ENCODE measurements around the gene ETFBKMT. TPM values are rescaled to one million over a fixed set of nuclear protein-coding genes. Genes with fewer than 3 reads are reported as not detected.
A peak's percentile ranks its signal among the peaks of the same experiment; 100 is the strongest.
"Not testable (repeated sequence)": the region's sequence is repeated elsewhere in the genome, so short reads cannot be mapped to it uniquely, and the experiment has no call there.

The ETFBKMT gene
- total RNA-seq, 1 experiment from 2014 or later = 1.6 TPM

- Mint-ChIP-seq H3K36me3 (ENCODE audit: insufficient read depth, unreplicated experiment) (peaks cover 13% of the 10 kb centered on the region), H3K4me3 (ENCODE audit: unreplicated experiment) (no peak overlapping the region), H3K27me3 (ENCODE audit: insufficient read depth, unreplicated experiment) (no peaks in the 10 kb centered on the region), H3K9me3 (ENCODE audit: unreplicated experiment) (peaks cover 33% of the 10 kb centered on the region), H3K27ac (ENCODE audit: unreplicated experiment) (no peak overlapping the region), H3K4me1 (ENCODE audit: low read depth, unreplicated experiment) (peaks cover 14% of the 10 kb centered on the region)
- peak; percentile 78 to 94 for TF ChIP-seq CTCF (IDR thresholded peaks at IDR 0.05; ENCODE audit: insufficient read depth in 1 of 2, low read depth in 1 of 2, low read length in 1 of 2, severe bottlenecking in 1 of 2, unreplicated experiment in 1 of 2)
- H3K4me3 ChIP-seq (ENCODE audit: low read depth, low read length) = no peak overlapping the region
- intact Hi-C loops (cut with micrococcal nuclease; ENCODE audit: unreplicated experiment) = loop anchor here (1.0 to 5.0 kb wide), 8 partner anchors 47 to 990 kb away; partner anchors contain the start of genes AMN1, BICD1 and RESF1
- ChIA-PET POLR2A (no interaction called here), CTCF (interaction anchor here (0.6 to 1.4 kb wide), 5 partner anchors 23 to 630 kb away, joined by 3 to 6 read pairs (median 3); partner anchors contain the start of gene ETFBKMT)
- no peaks in the 10 kb centered on the region for H3K36me3 ChIP-seq (ENCODE audit: control insufficient read depth, insufficient read depth, low read length)
- peak; percentile 85 to 86 for DNase-seq
- peaks cover 18% of the 10 kb centered on the region; the same call in 1 of the 2 replicates for H3K9me3 ChIP-seq
- no peaks in the 10 kb centered on the region; the same call in 1 of the 2 replicates for H3K4me1 ChIP-seq
- no TSS peak for BruUV-seq (replicated peaks)
- no peaks in the 10 kb centered on the region for H3K27me3 ChIP-seq (replicated peaks; ENCODE audit: control insufficient read depth, insufficient read depth, low read length)
Measured at GRCh38 chr12:31682136-31682962, 22.9 kb downstream of the ETFBKMT start.

- H3K36me3 ChIP-seq (ENCODE audit: control insufficient read depth, insufficient read depth, low read length) = no peaks in the 10 kb centered on the region
- H3K4me1 ChIP-seq = no peaks in the 10 kb centered on the region
- peaks cover 6% of the 10 kb centered on the region for H3K4me1 Mint-ChIP-seq (ENCODE audit: low read depth, unreplicated experiment)
- TF ChIP-seq CTCF (IDR thresholded peaks at IDR 0.05; ENCODE audit: insufficient read depth in 1 of 2, low read depth in 1 of 2, low read length in 1 of 2, severe bottlenecking in 1 of 2, unreplicated experiment in 1 of 2) = no peak
- H3K27me3 Mint-ChIP-seq (ENCODE audit: insufficient read depth, unreplicated experiment) = no peaks in the 10 kb centered on the region
- H3K9me3 Mint-ChIP-seq (ENCODE audit: unreplicated experiment) = peaks cover 21% of the 10 kb centered on the region
- ChIA-PET POLR2A (interaction anchor here (0.6 kb wide), 1 partner anchor 8 kb away, joined by 10 read pairs; no protein-coding TSS in a partner anchor), CTCF (no interaction called here)
- no peak for DNase-seq
- intact Hi-C loops (cut with micrococcal nuclease; ENCODE audit: unreplicated experiment) = no loop called here
- H3K9me3 ChIP-seq = peaks cover 11% of the 10 kb centered on the region
- no peak overlapping the region for H3K4me3 ChIP-seq (ENCODE audit: low read depth, low read length)
- H3K36me3 Mint-ChIP-seq (ENCODE audit: insufficient read depth, unreplicated experiment) = peaks cover 7% of the 10 kb centered on the region
- BruUV-seq (replicated peaks) = no TSS peak
- H3K4me3 Mint-ChIP-seq (ENCODE audit: unreplicated experiment) = no peak overlapping the region
- H3K27ac Mint-ChIP-seq (ENCODE audit: unreplicated experiment) = no peak overlapping the region
- no peaks in the 10 kb centered on the region for H3K27me3 ChIP-seq (replicated peaks; ENCODE audit: control insufficient read depth, insufficient read depth, low read length)
Measured at GRCh38 chr12:31685801-31686200, 26.3 kb downstream of the ETFBKMT start.

GRCh38 chr12:31687101-31687527, 27.6 kb downstream of the ETFBKMT start:
- peaks cover 5% of the 10 kb centered on the region for H3K36me3 Mint-ChIP-seq (ENCODE audit: insufficient read depth, unreplicated experiment)
- intact Hi-C loops (cut with micrococcal nuclease; ENCODE audit: unreplicated experiment) = no loop called here

GRCh38 chr12:31689921-31690320, 30.4 kb downstream of the ETFBKMT start:
- H3K4me3 ChIP-seq (ENCODE audit: low read depth, low read length); BruUV-seq (replicated peaks); H3K4me3 Mint-ChIP-seq (ENCODE audit: unreplicated experiment); DNase-seq; intact Hi-C loops (cut with micrococcal nuclease; ENCODE audit: unreplicated experiment); H3K4me1 Mint-ChIP-seq (ENCODE audit: low read depth, unreplicated experiment); H3K36me3 Mint-ChIP-seq (ENCODE audit: insufficient read depth, unreplicated experiment); H3K27ac Mint-ChIP-seq (ENCODE audit: unreplicated experiment); H3K9me3 ChIP-seq; H3K9me3 Mint-ChIP-seq (ENCODE audit: unreplicated experiment); H3K4me1 ChIP-seq; CTCF ChIA-PET; H3K36me3 ChIP-seq (ENCODE audit: control insufficient read depth, insufficient read depth, low read length); POLR2A ChIA-PET; H3K27me3 Mint-ChIP-seq (ENCODE audit: insufficient read depth, unreplicated experiment); H3K27me3 ChIP-seq (replicated peaks; ENCODE audit: control insufficient read depth, insufficient read depth, low read length): not testable (repeated sequence)

More at GRCh38 chr12:31687101-31687527, 27.6 kb downstream of the ETFBKMT start:
- POLR2A ChIA-PET = no interaction called here
- Histone ChIP-seq H3K9me3 (peaks cover 11% of the 10 kb centered on the region), H3K36me3 (ENCODE audit: control insufficient read depth, insufficient read depth, low read length) (no peaks in the 10 kb centered on the region), H3K4me1 (no peaks in the 10 kb centered on the region), H3K4me3 (ENCODE audit: low read depth, low read length) (no peak overlapping the region), H3K27me3 (replicated peaks; ENCODE audit: control insufficient read depth, insufficient read depth, low read length) (no peaks in the 10 kb centered on the region)
- CTCF ChIA-PET = no interaction called here
- Mint-ChIP-seq H3K4me1 (ENCODE audit: low read depth, unreplicated experiment) (peaks cover 4% of the 10 kb centered on the region), H3K27me3 (ENCODE audit: insufficient read depth, unreplicated experiment) (no peaks in the 10 kb centered on the region), H3K27ac (ENCODE audit: unreplicated experiment) (no peak overlapping the region), H3K4me3 (ENCODE audit: unreplicated experiment) (no peak overlapping the region), H3K9me3 (ENCODE audit: unreplicated experiment) (peaks cover 17% of the 10 kb centered on the region)
- BruUV-seq (replicated peaks) = no TSS peak
- DNase-seq = no peak
- no peak for TF ChIP-seq CTCF (IDR thresholded peaks at IDR 0.05; ENCODE audit: insufficient read depth in 1 of 2, low read depth in 1 of 2, low read length in 1 of 2, severe bottlenecking in 1 of 2, unreplicated experiment in 1 of 2)

All from Caco-2 (cell line).